Measurements from ENCODE around the gene WDR4.

- TF ChIP-seq ESRRA (CRISPR knock-in tag; IDR thresholded peaks at IDR 0.05; ENCODE audit: borderline replicate concordance): no peak
- TF ChIP-seq ZNF121 (CRISPR knock-in tag; IDR thresholded peaks at IDR 0.05): no peak
- TF ChIP-seq ARID4B (CRISPR knock-in tag; IDR thresholded peaks at IDR 0.05; ENCODE audit: borderline replicate concordance): no peak
- TF ChIP-seq, protein P1, sequence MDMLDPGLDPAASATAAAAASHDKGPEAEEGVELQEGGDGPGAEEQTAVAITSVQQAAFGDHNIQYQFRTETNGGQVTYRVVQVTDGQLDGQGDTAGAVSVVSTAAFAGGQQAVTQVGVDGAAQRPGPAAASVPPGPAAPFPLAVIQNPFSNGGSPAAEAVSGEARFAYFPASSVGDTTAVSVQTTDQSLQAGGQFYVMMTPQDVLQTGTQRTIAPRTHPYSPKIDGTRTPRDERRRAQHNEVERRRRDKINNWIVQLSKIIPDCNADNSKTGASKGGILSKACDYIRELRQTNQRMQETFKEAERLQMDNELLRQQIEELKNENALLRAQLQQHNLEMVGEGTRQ (CRISPR knock-in tag; IDR thresholded peaks at IDR 0.05): no peak
- no peak for TF ChIP-seq HMGXB4 (CRISPR knock-in tag; IDR thresholded peaks at IDR 0.05)
- TF ChIP-seq, protein P2, sequence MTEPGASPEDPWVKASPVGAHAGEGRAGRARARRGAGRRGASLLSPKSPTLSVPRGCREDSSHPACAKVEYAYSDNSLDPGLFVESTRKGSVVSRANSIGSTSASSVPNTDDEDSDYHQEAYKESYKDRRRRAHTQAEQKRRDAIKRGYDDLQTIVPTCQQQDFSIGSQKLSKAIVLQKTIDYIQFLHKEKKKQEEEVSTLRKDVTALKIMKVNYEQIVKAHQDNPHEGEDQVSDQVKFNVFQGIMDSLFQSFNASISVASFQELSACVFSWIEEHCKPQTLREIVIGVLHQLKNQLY (CRISPR knock-in tag; IDR thresholded peaks at IDR 0.05): no peak
- TF ChIP-seq, protein P3, sequence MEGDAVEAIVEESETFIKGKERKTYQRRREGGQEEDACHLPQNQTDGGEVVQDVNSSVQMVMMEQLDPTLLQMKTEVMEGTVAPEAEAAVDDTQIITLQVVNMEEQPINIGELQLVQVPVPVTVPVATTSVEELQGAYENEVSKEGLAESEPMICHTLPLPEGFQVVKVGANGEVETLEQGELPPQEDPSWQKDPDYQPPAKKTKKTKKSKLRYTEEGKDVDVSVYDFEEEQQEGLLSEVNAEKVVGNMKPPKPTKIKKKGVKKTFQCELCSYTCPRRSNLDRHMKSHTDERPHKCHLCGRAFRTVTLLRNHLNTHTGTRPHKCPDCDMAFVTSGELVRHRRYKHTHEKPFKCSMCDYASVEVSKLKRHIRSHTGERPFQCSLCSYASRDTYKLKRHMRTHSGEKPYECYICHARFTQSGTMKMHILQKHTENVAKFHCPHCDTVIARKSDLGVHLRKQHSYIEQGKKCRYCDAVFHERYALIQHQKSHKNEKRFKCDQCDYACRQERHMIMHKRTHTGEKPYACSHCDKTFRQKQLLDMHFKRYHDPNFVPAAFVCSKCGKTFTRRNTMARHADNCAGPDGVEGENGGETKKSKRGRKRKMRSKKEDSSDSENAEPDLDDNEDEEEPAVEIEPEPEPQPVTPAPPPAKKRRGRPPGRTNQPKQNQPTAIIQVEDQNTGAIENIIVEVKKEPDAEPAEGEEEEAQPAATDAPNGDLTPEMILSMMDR (IDR thresholded peaks at IDR 0.05): no peak
- TF ChIP-seq FOXP1 (CRISPR knock-in tag; IDR thresholded peaks at IDR 0.05; ENCODE audit: borderline replicate concordance): no peak
- TF ChIP-seq AFF4 (CRISPR knock-in tag; IDR thresholded peaks at IDR 0.05; ENCODE audit: borderline replicate concordance): no peak
- TF ChIP-seq ZNF263 (CRISPR knock-in tag; IDR thresholded peaks at IDR 0.05; ENCODE audit: low read depth): no peak
- no peak for TF ChIP-seq RELA (CRISPR knock-in tag; IDR thresholded peaks at IDR 0.05; ENCODE audit: borderline replicate concordance)
- TF ChIP-seq, protein P4, sequence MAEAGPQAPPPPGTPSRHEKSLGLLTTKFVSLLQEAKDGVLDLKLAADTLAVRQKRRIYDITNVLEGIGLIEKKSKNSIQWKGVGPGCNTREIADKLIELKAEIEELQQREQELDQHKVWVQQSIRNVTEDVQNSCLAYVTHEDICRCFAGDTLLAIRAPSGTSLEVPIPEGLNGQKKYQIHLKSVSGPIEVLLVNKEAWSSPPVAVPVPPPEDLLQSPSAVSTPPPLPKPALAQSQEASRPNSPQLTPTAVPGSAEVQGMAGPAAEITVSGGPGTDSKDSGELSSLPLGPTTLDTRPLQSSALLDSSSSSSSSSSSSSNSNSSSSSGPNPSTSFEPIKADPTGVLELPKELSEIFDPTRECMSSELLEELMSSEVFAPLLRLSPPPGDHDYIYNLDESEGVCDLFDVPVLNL (CRISPR knock-in tag; IDR thresholded peaks at IDR 0.05; ENCODE audit: borderline replicate concordance, low read depth): no peak
Measured at GRCh38 chr21:42844411-42845113, 34.8 kb downstream of the WDR4 start.
